Activated T-cell treated with anti-CD3 and anti-CD28 coated beads for 48 hours (primary cell): ENCODE results near the gene KANK3.
"Not testable (repeated sequence)": the region's sequence is repeated elsewhere in the genome, so short reads cannot be mapped to it uniquely, and the experiment has no call there.

Source experiments
- DNase-seq: peaks from one replicate; pipeline ENCODE4 v3.0.0-alpha.2; 2020; ENCODE audit warnings: low read depth

Gene KANK3

GRCh38 chr19:8316351-8317125 lies 26.5 kb downstream of the KANK3 start:
- no peak for DNase-seq

GRCh38 chr19:8314981-8315640 lies 28.0 kb downstream of the KANK3 start:
- DNase-seq: not testable (repeated sequence)

- no peak for DNase-seq
Measured at GRCh38 chr19:8311461-8312260, 31.4 kb downstream of the KANK3 start.

GRCh38 chr19:8310342-8311055 lies 32.6 kb downstream of the KANK3 start:
- no peak for DNase-seq

GRCh38 chr19:8308891-8309291 lies 34.2 kb downstream of the KANK3 start:
- DNase-seq: no peak

- peak; percentile 88 for DNase-seq
Measured at GRCh38 chr19:8307965-8308866, 34.8 kb downstream of the KANK3 start, which contains the start of gene CD320. Gene CD320 (minus strand): TSS chr19:8308358. CDS start chr19:8308290, 68 bp downstream.

- DNase-seq: no peak
Measured at GRCh38 chr19:8307400-8307964, 35.6 kb downstream of the KANK3 start.

GRCh38 chr19:8306235-8307054 lies 36.6 kb downstream of the KANK3 start:
- DNase-seq: no peak

GRCh38 chr19:8305798-8306197 lies 37.3 kb downstream of the KANK3 start:
- DNase-seq: no peak

- no peak for DNase-seq
Measured at GRCh38 chr19:8304841-8305621, 38.0 kb downstream of the KANK3 start.

- no peak for DNase-seq
Measured at GRCh38 chr19:8302734-8303133, 40.3 kb downstream of the KANK3 start.

- no peak for DNase-seq
Measured at GRCh38 chr19:8302357-8302691, 40.7 kb downstream of the KANK3 start.

GRCh38 chr19:8291337-8291736 lies 51.7 kb downstream of the KANK3 start:
- not testable (repeated sequence) for DNase-seq

- not testable (repeated sequence) for DNase-seq
Measured at GRCh38 chr19:8276508-8276907, 66.6 kb downstream of the KANK3 start.
